GM12878 (cell line): ENCODE measurements around the gene SMIM1. TPM values are rescaled to one million over a fixed set of nuclear protein-coding genes. Genes with fewer than 3 reads are reported as not detected.

Source experiments
- ATAC-seq: fragments of 200-7000 bp; cut with Tn5 transposase; 3 replicates; pipeline ENCODE4 v1.9.1; 2020; ENCODE audit warnings: mild to moderate bottlenecking, moderate library complexity
- BruUV-seq: library from RNA; stranded (reverse); fragments of 400-500 nt; replicated peaks from 2 replicates; lab custom pipeline; 2021; lab: Mats Ljungman, UMichigan
- CTCF ChIA-PET: fragments of 300-600 bp; sonication (Branson Sonifier 250); formaldehyde crosslinking; extraction: SDS; loops from one replicate; lab custom pipeline; 2021; ENCODE audit warnings: inconsistent platforms; lab: Yijun Ruan, JAX
- POLR2A ChIA-PET: fragments of 350-600 bp; formaldehyde crosslinking; extraction: SDS; loops from one replicate; lab custom pipeline; 2021; ENCODE audit warnings: inconsistent platforms; lab: Charles Lee
- RAD21 ChIA-PET: fragments of 300-600 bp; sonication (Branson Sonifier 250); formaldehyde crosslinking; loops from one replicate; lab custom pipeline; 2023; ENCODE audit warnings: antibody characterized with exemption; ENCODE audit not compliant: unreplicated experiment; lab: Charles Lee
- SMC1A ChIA-PET: fragments of 300-600 bp; sonication (Branson Sonifier 250); formaldehyde crosslinking; loops from one replicate; lab custom pipeline; 2023; ENCODE audit not compliant: unreplicated experiment, uncharacterized antibody; lab: Charles Lee
- DNase-seq: peaks from one replicate; pipeline ENCODE4 v3.0.0-alpha.2; 2011; ENCODE audit warnings: low read depth, low spot score
- FAIRE-seq: peaks from 3 replicates; lab custom pipeline; 2011; peaks lifted over from hg19 to GRCh38; lab: Jason Lieb, UNC
- H2AFZ ChIP-seq: 2 replicates; pipeline ENCODE4 v1.6.0; 2011; ENCODE audit warnings: low read depth, low read length, control low read depth; ENCODE audit not compliant: control insufficient read depth
- H3K27ac ChIP-seq: 2 replicates; pipeline ENCODE4 v1.5.1; 2011; ENCODE audit warnings: control low read depth; ENCODE audit not compliant: control insufficient read depth, insufficient read depth
- H3K27me3 ChIP-seq, 2 experiments: replicated peaks in 1 of 2; 2 replicates each; pipeline versions ENCODE4 v1.6.0 to v1.6.1; 2011; ENCODE audit warnings: low read length in 1 of 2; ENCODE audit not compliant: control insufficient read depth in 2 of 2, insufficient read depth in 2 of 2
- H3K36me3 ChIP-seq, 2 experiments: 2 replicates each; pipeline ENCODE4 v1.5.1; 2011; ENCODE audit warnings: low read length in 1 of 2; ENCODE audit not compliant: control insufficient read depth in 2 of 2, insufficient read depth in 2 of 2
- H3K4me1 ChIP-seq: 2 replicates; pipeline ENCODE4 v1.6.1; 2011; ENCODE audit warnings: mild to moderate bottlenecking, low read length, moderate library complexity, mixed read lengths; ENCODE audit not compliant: control insufficient read depth, insufficient read depth
- H3K4me2 ChIP-seq: 2 replicates; pipeline ENCODE4 v1.6.0; 2011; ENCODE audit warnings: control low read depth; ENCODE audit not compliant: control insufficient read depth, insufficient read depth
- H3K4me3 ChIP-seq: fragments of 200-600 bp; sonication (generic); 2 replicates; pipeline ENCODE4 v1.5.1; 2016
- H3K79me2 ChIP-seq: 2 replicates; pipeline ENCODE4 v1.6.0; 2011; ENCODE audit warnings: low read length; ENCODE audit not compliant: control insufficient read depth, insufficient read depth
- H3K9ac ChIP-seq: 2 replicates; pipeline ENCODE4 v1.8.0; 2011; ENCODE audit warnings: low read length, control low read depth, mixed read lengths; ENCODE audit not compliant: control insufficient read depth, insufficient read depth
- H3K9me3 ChIP-seq: replicated peaks from 3 replicates; pipeline ENCODE4 v1.5.1; 2011; ENCODE audit warnings: mild to moderate bottlenecking, low read length; ENCODE audit not compliant: control insufficient read depth, insufficient read depth
- H4K20me1 ChIP-seq: 2 replicates; pipeline ENCODE4 v1.6.0; 2011; ENCODE audit not compliant: control insufficient read depth, insufficient read depth
- BMI1 ChIP-seq: fragments of 450-650 bp; IDR thresholded peaks from 2 replicates; pipeline ENCODE4 v1.6.1; 2016; ENCODE audit warnings: mild to moderate bottlenecking, moderate library complexity, borderline replicate concordance
- CBX5 ChIP-seq: sonication (generic); IDR thresholded peaks from 2 replicates; pipeline ENCODE4 v1.6.1; 2016; ENCODE audit warnings: low read depth, moderate library complexity, mild to moderate bottlenecking, inconsistent platforms
- GATAD2B ChIP-seq: fragments of 450-650 bp; conservative IDR thresholded peaks from 2 replicates; pipeline ENCODE4 v1.6.1; 2017; ENCODE audit warnings: low read depth, mild to moderate bottlenecking, moderate library complexity
- MEF2A ChIP-seq: IDR thresholded peaks from 2 replicates; pipeline ENCODE4 v1.6.1; 2011; ENCODE audit warnings: low read depth, mild to moderate bottlenecking, low read length, moderate library complexity; ENCODE audit not compliant: insufficient read depth
- NFIC ChIP-seq: IDR thresholded peaks from 2 replicates; pipeline ENCODE4 v1.6.1; 2012; ENCODE audit warnings: low read depth, mild to moderate bottlenecking, inconsistent platforms, low read length, moderate library complexity
- RCOR1 ChIP-seq: conservative IDR thresholded peaks from 2 replicates; pipeline ENCODE4 v1.6.1; 2012; ENCODE audit warnings: low read depth, low read length, improper control_type of control experiment
- RUNX3 ChIP-seq: IDR thresholded peaks from 2 replicates; pipeline ENCODE4 v1.6.1; 2012; ENCODE audit warnings: low read length, inconsistent platforms
- SUPT20H ChIP-seq: IDR thresholded peaks from 2 replicates; pipeline ENCODE4 v1.6.1; 2011; ENCODE audit warnings: low read depth, mild to moderate bottlenecking, low read length, moderate library complexity, borderline replicate concordance; ENCODE audit not compliant: control insufficient read depth
- TAF1 ChIP-seq: IDR thresholded peaks from 2 replicates; pipeline ENCODE4 v1.6.1; 2011; ENCODE audit warnings: mild to moderate bottlenecking, low read depth, low read length, borderline replicate concordance
- TCF3 ChIP-seq: IDR thresholded peaks from 2 replicates; pipeline ENCODE4 v1.6.1; 2012; ENCODE audit warnings: low read depth, mild to moderate bottlenecking, low read length, borderline replicate concordance; ENCODE audit not compliant: insufficient read depth
- TCF7 ChIP-seq: IDR thresholded peaks from 2 replicates; pipeline ENCODE4 v1.6.1; 2014; ENCODE audit warnings: antibody characterized with exemption, borderline replicate concordance
- ZNF207 ChIP-seq: fragments of 450-650 bp; IDR thresholded peaks from 2 replicates; pipeline ENCODE4 v1.6.1; 2014; ENCODE audit warnings: antibody characterized with exemption, mild to moderate bottlenecking, borderline replicate concordance
- ZNF687 ChIP-seq: fragments of 450-650 bp; IDR thresholded peaks from 2 replicates; pipeline ENCODE4 v1.6.1; 2017; ENCODE audit warnings: mild to moderate bottlenecking, moderate library complexity
- WGBS: methylation state at CpG from one replicate; pipeline ENCODE4 v1.1.6; 2016; ENCODE audit warnings: low lambda C conversion rate; ENCODE audit not compliant: insufficient replicate concordance, insufficient coverage; ENCODE audit errors: missing lambda C conversion rate; 5-methylcytosine and 5-hydroxymethylcytosine counted together
- in situ Hi-C: fragments of 300-500 bp; cut with MboI; formaldehyde crosslinking; loops from 9 replicates; pipeline ENCODE4 v1.14.3; 2018; ENCODE audit warnings: mixed read lengths
- intact Hi-C: fragments of 100-400 bp; cut with micrococcal nuclease; formaldehyde crosslinking; loops from one replicate; pipeline ENCODE4 v1.14.2; 2022; ENCODE audit not compliant: unreplicated experiment
- polyA plus RNA-seq, 11 experiments: library from polyadenylated mRNA; depleted of rRNA in 4 of 11; unstranded in 6 of 11; stranded (reverse) in 5 of 11; fragments of >200 nt; fragmentation: Nextera tagmentation in 4 of 11; fragmentation: Illumina TruSeq in 1 of 11; extraction: Ambion mirVana in 4 of 11; extraction: Trizol in 1 of 11; gene quantifications; 1 replicate in 1 of 11; 2 replicates in 10 of 11; pipeline versions ENCODE4 v1.2.1 to v1.2.3, GENCODE V29; 2011 to 2016; ENCODE audit warnings: inconsistent platforms in 2 of 11, missing spikeins in 2 of 11, low read depth in 1 of 11
- total RNA-seq, 4 experiments: library from RNA; depleted of rRNA in 3 of 4; stranded (reverse); fragments of >200 nt in 3 of 4; fragmentation: Illumina TruSeq in 1 of 4; extraction: Trizol in 1 of 4; gene quantifications; 2 replicates each; pipeline versions ENCODE4 v1.2.1 to v1.2.3, GENCODE V29; 2013 to 2021
- TF ChIP-seq, protein P1 (sequence below): fragments of 150-350 bp; IDR thresholded peaks from 2 replicates; pipeline ENCODE4 v1.6.1; 2014; ENCODE audit warnings: mild to moderate bottlenecking, low read depth, low read length

SMIM1 gene
- total and polyA plus RNA-seq, 10 of the 15 experiments (the other 5 are each of a cell fraction or from before 2014, with no cell fraction given): 0.30 to 0.37 TPM; not detected in 8

GRCh38 chr1:3796215-3797061 is 23.9 kb downstream of the SMIM1 start, which contains the start of gene LRRC47:
Gene LRRC47 (minus strand): TSS chr1:3796498. CDS start chr1:3796476, 22 bp downstream.
- Histone ChIP-seq H3K4me2 (peak within 1 kb of the TSS; percentile 84), H3K4me1 (peaks cover 18% of the 10 kb centered on the region), H3K9me3 (peaks cover 3% of the 10 kb centered on the region; the same call in 2 of the 3 replicates), H3K79me2 (peaks cover 33% of the 10 kb centered on the region), H3K36me3 (no peaks in the 10 kb centered on the region), H3K4me3 (peak within 1 kb of the TSS; percentile 70), H3K27ac (peak within 1 kb of the TSS; percentile 51), H3K27me3 (no peaks in the 10 kb centered on the region), H3K9ac (peak within 1 kb of the TSS; percentile 76), H2AFZ (peak within 1 kb of the TSS; percentile 96), H4K20me1 (peaks cover 5% of the 10 kb centered on the region; the same call in 1 of the 2 replicates)
- ChIA-PET SMC1A (interaction anchor here (1.4 kb wide), 1 partner anchor 140 kb away, joined by 3 read pairs; no protein-coding TSS in a partner anchor), POLR2A (interaction anchor here (0.5 to 1.8 kb wide), 2 partner anchors 21 to 58 kb away, joined by 4 read pairs; no protein-coding TSS in a partner anchor), CTCF (interaction anchor here (0.7 to 2.0 kb wide), 2 partner anchors 9 to 21 kb away, joined by 3 to 8 read pairs; no protein-coding TSS in a partner anchor), RAD21 (interaction anchor here (0.6 to 1.0 kb wide), 6 partner anchors 8 to 140 kb away, joined by 3 to 4 read pairs (median 4); partner anchors contain the start of genes C1orf174, CEP104 and DFFB)
- peak; percentile 58 for DNase-seq
- WGBS: 2% methylated on average over 51 of the region's 60 CpGs
- in situ Hi-C loops: no loop called here
- peak; percentile 78 for FAIRE-seq
- intact Hi-C loops: loop anchor here (5.0 kb wide), 1 partner anchor 106 kb away; the partner anchor contains the start of gene C1orf174
- peak; percentile 99 for ATAC-seq
- TSS peak; percentile 96 for BruUV-seq
- TF ChIP-seq CBX5: no peak
- TF ChIP-seq TAF1: peak; percentile 87
- no peak for TF ChIP-seq SUPT20H
- TF ChIP-seq TCF3: 0 out of 2 replicates have a peak, but pooled peaks have one; percentile 60
- 0 out of 2 replicates have a peak, but pooled peaks have one; percentile 16 for TF ChIP-seq MEF2A
- peak; percentile 43 for TF ChIP-seq RUNX3
- TF ChIP-seq, protein P1, sequence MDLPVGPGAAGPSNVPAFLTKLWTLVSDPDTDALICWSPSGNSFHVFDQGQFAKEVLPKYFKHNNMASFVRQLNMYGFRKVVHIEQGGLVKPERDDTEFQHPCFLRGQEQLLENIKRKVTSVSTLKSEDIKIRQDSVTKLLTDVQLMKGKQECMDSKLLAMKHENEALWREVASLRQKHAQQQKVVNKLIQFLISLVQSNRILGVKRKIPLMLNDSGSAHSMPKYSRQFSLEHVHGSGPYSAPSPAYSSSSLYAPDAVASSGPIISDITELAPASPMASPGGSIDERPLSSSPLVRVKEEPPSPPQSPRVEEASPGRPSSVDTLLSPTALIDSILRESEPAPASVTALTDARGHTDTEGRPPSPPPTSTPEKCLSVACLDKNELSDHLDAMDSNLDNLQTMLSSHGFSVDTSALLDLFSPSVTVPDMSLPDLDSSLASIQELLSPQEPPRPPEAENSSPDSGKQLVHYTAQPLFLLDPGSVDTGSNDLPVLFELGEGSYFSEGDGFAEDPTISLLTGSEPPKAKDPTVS: no peak
- 0 out of 2 replicates have a peak, but pooled peaks have one; percentile 42 for TF ChIP-seq RCOR1
- TF ChIP-seq BMI1: no peak
- 0 out of 2 replicates have a peak, but pooled peaks have one; percentile 53 for TF ChIP-seq ZNF687
- no peak for TF ChIP-seq NFIC
- no peak for TF ChIP-seq TCF7
- peak; percentile 90; the same call in 1 of the 2 replicates for TF ChIP-seq ZNF207
- TF ChIP-seq GATAD2B: peak; percentile 92
